Lung microvascular endothelial cell (primary cell): ENCODE measurements around the gene NPIPB4. TPM values are rescaled to one million over a fixed set of nuclear protein-coding genes. Genes with fewer than 3 reads are reported as not detected.

Source experiments
- total RNA-seq: library from RNA; depleted of rRNA; stranded (reverse); fragments of >200 nt; gene quantifications from 2 replicates; pipeline ENCODE4 v1.2.1, GENCODE V29; 2014

The NPIPB4 gene
- total RNA-seq, 1 donor from 2014 or later, result 19.0 TPM

Other genes starting within 250 kb of the NPIPB4 start
- gene IGSF6, start 205.1 kb downstream of the NPIPB4 start, total RNA-seq, result not detected in 2 replicates
- under 0.01 TPM in 1 of 2 replicates, not detected in the other for gene OTOA, start 193.8 kb downstream of the NPIPB4 start, total RNA-seq
- gene UQCRC2, start 95.6 kb upstream of the NPIPB4 start, total RNA-seq, result 238 and 239 TPM in 2 replicates
- not detected in 2 replicates for gene PDZD9, start 143.4 kb upstream of the NPIPB4 start, total RNA-seq
- gene MOSMO, start 150.4 kb upstream of the NPIPB4 start, total RNA-seq, result 8.3 and 10.9 TPM in 2 replicates
- gene VWA3A, start 234.8 kb upstream of the NPIPB4 start, total RNA-seq, result not detected in 2 replicates